HG03045 (cell line): ENCODE results near the gene DPYSL4.

Experiments
- ATAC-seq: cut with Tn5 transposase; IDR thresholded peaks from one replicate; pipeline ENCODE4 v1.9.1; 2021; ENCODE audit warnings: mild to moderate bottlenecking, moderate library complexity; ENCODE audit not compliant: unreplicated experiment

The DPYSL4 gene

DNA sequence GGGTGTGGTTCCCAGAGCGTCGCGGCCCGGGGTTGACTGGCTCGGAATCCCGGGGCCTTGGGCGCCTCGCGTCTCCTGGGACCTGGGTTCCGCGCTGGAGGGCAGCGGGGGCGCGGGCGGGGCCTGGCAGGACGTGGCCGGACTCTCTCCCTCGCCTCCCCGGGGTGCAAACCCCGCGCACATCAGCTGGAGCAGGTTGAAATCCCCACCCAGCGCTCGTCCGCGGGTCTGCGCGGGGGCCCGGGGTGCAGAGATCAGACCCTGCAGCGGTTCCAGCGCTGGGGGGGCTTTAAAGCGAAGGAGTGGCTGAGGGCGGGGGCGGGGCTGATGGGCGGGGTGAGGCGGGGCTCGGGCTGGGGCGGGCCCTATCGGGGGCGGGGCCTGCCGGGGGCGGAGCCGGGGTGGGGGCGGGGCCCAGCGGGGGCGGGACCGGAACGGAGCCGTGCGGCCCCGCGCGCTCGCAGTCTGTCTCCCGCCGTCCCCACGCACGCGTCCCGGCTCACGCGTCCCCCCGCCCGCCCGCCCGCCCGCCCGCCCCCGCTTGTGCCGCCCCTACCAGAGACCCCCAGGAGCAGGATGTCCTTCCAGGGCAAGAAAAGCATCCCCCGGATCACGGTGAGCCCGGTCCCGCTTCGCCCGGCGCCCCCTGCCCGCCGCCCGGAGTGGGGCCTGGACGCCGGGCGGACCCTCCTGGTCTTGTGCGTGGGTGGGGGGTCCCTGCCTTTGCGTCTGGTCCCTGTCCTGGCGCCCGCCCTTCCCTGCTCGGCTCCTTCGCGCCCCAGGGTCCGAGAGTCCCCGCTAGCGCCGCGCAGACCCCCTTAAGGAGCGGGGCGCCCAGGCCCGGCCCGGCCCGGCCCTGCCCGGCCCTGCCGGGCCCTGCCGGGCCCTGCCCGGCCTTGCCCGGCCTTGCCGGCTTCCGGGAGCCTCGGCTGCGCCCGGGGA lies at the start of gene DPYSL4:
Gene DPYSL4 (plus strand): TSS at position 461 of the 942 bp plus-strand sequence. CDS start 116 bp downstream, at position 577.
- no peak for ATAC-seq

DNA sequence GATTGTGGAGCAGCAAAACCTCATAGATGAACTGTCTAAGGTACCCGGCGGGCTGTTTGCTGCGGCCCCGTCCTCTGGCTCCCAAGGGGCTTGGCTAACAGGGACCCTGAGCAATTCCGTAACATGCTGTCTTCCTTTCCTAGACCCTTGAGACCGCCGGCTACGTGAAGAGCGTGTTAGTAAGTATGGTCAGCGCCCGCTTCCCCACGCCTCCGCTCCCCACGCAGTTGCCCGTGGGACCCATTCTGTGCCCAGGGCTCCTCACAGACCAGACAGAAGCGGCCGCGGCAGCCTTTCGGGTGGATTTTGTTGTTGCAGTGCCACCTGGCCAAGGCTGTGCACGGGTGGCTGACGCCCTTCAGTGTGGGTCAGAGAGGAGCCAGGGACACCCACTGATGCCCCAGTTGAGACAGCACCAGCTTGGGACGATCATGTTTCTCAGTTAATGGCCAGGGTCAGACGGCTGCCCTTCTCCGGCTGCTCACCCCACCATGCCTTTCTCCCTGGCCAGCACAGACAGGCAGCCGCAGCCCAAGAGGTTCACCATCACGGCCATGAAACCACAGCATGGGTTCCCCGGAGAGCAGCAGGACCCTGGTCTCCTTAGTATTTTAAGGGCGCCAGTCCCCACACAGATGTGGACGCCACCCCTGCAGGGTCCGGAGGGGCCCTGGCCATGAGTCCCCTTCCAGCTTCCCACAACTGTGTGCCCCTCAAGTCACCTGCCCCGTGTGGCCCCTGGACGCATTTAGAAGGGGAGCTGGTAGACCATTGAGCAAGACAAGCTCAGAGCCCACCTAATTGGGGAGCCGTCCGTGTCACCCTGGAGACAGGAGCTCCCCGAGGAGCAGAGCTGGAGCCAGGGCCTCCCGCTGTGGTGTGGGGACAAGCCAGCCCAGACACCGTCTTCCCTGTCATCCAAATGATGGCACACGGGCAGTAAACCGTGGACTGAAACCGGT lies 49.4 kb upstream of the DPYSL4 start:
- no peak for ATAC-seq

DNA sequence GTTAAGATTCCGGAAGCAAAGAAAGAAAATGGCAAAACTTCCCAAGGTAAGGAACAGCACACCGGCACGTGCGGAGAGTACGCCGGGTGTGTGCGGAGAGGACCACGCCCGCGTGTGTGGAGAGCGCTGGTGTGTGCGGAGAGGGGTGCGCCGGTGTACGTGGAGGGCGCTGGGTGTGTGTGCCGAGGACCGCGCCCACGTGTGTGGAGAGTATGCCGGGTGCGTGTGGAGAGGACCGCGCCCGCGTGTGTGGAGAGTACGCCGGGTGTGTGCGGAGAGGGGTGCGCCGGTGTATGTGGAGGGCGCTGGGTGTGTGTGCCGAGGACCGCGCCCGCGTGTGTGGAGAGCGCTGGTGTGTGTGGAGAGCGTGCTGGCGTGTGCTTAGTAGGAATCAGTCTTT lies 48.6 kb upstream of the DPYSL4 start:
- no peak for ATAC-seq

DNA sequence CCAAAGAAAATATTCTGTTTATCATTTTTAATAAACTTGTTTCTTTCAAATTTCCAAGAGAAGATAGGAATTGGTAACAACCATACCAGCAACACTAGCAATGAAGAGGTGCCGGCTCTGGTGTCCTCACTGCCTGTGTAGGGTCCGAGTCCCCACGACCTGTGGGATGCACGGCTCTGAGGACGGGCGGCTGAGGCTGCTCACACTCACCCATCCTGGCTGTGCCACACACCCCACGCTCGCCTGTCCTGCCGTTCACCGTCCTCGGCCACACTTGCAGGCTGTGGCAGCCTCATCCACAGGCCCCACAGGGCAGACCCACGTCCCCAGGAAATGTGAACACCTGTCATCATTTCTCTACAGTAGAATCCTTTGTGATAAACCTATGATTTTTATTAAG lies 48.2 kb upstream of the DPYSL4 start:
- no peak for ATAC-seq

DNA sequence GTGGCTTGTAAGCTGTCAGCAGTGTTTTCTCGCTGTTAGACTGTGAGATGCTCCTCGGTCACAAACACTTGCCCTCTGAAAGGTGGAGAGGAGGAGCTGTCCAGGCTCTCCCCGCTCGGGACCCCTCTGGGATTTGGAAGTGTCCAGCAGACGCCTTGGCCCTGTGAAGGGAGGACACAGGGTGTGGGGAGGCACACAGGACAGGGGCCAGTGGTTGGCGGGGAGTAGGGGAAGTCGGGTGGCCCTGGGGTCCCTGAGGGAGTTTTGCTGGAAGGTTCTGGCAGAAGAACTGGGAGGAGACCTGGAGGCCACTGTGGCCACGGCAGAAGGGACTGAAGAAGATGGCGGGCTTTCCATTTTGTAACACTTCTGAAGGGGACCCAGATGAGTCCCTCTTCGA lies 47.2 kb upstream of the DPYSL4 start:
- no peak for ATAC-seq

DNA sequence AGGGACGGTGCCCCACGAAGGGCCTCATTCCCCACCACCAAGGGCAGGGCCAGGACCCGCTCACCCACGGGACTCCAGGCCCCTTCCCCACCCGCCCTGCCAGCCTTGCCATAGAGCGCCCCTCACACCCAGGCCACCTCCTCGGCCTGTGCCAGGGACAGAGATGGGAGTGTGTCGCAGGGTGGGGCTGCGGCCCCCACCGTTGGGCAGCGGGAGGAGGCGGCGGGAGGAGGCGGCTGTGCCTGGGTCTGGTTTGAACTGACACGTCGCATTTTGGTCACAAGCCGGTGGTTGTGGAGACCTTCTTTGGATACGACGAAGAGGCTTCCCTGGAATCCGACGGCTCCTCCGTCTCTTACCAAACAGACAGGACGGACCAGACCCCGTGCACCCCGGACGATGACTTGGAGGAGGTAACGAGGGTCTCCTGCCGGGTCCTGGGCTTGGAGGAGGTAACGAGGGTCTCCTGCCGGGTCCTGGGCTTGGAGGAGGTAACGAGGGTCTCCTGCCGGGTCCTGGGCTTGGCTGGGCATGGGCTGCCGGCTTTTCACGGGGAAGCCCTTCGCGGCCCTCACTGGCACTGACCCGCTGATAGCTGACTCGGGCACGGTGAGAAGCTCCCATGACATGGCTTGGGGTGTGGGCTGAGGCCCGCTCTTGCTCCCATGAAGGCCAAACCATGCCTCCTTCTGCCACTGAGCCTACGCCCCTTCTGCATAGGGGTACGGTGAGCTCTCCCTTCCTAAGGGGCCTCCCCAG lies 46.4 kb upstream of the DPYSL4 start:
- no peak for ATAC-seq

DNA sequence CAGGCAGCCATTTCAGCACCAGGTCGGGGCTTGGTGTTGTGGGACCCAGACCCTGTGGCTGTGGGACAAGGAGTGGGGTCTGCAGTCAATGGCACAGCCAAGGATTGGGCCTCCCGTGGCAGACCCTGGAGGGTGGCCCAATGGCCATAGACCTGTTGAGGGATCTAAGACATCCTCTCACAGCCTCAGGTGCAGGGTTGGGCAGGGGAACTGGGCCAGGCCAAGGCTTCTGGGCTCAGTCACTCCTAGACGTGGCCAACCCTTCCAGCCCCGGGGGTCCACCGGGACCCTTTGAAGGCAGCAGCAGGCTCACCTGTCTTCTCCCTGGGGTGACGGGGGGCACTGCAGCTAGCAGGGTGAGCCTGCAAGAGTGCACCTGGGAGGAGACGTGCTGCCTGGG lies 45.7 kb upstream of the DPYSL4 start:
- ATAC-seq, result no peak

DNA sequence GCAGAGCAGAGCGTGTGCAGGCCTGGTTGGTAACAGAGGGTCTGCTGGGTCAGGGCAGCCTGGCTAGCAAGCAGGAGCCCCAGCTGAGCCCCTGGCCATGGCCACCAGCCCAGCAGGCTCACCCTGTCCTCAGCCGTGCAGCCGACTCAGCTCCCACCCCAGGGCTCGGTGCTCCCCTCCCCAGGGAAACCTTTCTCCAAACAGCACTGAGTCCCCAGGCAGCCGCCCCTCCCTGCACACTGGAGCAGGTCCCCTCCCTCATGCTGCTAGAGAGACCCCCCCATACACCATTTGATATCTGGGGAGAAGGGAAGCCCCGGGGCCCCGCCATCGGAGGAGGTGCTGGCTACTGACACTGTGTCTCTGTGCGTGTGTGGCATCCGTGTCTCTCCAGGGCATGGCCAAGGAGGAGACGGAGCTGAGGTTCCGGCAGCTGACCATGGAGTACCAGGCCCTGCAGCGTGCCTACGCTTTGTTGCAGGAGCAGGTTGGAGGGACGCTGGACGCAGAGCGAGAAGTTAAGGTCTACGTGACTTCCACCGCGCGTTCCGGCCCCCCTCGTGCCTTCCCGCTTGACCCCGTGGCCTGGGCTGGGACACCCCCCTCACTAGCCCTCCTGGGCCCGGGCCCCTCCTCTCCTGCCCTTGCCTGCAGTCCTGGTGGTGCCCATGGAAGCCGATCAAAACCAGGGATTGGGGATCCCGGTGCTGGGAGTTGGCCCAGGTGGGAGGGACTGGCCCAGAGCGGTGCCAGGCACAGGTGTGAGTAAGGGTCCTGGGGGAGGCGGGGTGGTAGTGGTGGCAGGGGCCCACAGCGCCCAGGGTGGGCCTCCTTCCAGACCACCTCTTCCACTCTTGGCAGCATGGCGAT lies 45.0 kb upstream of the DPYSL4 start:
- ATAC-seq, result no peak

DNA sequence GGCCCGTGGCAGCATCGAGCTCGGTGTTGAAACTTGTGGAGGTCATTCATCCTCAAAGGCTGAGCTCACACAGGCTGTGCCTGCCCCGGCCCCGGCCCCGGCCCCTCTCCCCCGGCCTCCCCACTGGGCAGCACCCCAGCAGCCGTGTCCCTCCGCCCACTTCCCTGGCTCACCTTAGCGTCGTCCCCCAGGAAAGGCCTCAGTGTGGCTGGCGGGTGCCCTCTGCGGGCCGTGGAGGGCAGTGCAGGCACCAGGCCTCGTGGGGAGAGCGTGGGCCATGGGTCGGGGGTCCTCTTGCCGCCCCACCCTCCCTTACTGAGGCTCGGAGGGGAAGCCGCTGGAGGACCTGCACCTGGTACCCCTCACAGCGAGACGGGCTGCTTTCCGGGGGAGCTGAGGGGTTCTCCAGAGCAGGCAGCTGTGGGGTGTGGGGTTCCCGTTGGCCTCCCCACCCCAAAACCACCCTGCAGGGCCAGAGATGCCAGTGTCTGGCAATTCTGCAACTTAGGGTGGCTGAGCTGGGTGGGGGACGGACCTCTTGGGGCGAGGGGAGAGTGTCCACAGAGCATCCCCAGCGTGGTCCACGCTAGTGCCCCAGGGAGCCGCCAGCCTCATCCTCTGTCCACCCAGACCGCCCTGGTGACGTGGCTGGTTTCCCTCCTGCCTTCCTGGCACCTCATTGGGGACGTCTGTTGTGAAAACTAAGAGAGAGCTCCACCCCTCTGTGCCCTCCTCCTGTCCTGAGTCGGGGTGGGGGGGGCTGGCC lies 44.2 kb upstream of the DPYSL4 start:
- ATAC-seq, result no peak

DNA sequence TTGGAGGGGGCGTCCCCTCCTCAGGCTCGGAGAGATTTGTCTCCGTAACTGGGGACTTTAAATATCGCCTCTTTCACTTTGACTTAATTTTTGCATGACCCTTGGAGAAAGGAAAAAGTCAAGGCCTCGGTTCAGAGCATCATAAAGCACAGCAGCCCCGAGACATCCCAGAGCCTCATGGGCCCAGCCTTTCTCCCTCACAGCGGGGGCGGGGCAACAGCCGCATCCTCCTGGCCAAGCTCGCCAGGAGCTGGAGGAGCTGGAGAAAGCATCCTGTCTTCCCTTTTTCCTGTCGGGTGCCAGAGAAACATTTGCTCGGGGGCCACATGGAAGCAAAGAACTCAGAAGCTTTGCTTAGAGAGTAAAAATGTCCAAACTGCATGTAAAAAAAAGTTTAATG lies 43.6 kb upstream of the DPYSL4 start:
- ATAC-seq, result no peak

DNA sequence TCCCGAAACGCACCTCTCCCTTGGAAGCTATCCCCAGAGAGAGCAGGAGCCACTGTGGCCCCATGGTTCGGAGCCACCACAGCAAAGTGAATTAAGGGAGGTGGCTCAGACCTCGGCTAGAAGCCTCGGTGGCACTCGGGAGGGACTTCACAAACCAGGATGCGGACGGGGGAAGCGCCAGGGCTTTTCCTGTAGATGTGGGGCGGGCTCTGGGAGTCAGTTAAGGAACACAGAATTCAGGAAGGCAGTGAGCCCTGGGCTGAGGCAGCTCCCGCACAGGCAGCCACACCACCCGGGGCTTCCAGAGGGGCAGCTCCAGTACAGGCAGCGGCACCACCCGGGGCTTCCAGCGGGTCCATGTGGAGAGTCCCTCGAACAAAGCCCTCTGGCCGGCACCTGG lies 42.7 kb upstream of the DPYSL4 start:
- ATAC-seq, result no peak

DNA sequence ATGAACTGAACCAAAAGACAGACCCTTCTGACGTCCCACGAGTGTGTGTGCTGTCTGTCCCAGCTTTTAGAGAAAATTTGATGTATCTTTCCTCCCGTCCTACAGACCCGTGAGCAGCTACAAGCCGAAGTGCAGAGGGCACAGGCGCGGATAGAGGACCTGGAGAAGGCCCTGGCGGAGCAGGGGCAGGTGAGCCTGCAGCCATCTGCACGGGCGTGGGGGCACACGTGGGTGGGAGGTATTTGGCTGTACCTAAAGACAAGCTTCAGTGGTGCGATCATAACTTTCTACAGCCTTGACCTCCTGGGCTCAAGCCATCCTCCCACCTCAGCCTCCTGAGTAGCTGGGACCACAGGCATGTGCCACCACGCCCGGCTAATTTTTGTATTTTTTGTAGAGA lies 41.7 kb upstream of the DPYSL4 start:
- no peak for ATAC-seq

DNA sequence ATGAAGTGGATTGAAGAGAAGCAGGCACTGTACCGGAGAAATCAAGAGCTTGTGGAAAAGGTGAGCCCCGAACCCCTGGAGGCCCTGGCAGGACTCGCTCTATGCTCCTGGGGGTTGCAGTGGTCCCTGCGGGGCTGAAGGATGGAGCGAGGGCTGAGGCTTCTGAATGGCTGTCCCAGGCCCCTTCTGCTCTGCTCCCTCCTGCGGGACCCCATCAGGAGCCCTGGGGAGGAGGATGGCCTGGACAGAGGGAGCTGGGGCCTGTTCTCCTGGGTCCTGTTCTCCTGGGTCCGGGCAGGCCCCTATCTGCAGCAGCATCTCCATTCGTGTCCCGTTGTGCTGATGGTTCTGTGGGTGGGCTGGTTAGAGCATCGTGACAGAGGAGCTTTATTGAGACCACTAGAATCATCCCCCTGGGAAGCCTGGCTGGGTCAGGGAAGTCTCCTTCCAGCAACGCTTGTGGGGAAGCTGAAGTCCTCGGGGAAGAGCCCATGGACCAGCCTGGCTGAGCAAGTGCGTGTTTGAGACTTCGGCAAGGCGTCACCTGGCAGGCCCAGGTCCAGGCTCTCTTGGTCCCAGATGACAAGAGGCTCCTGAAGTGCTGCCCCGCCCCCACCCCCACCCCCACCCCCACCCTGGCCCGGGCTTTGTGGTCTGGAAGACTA lies 41.1 kb upstream of the DPYSL4 start:
- ATAC-seq, result no peak

DNA sequence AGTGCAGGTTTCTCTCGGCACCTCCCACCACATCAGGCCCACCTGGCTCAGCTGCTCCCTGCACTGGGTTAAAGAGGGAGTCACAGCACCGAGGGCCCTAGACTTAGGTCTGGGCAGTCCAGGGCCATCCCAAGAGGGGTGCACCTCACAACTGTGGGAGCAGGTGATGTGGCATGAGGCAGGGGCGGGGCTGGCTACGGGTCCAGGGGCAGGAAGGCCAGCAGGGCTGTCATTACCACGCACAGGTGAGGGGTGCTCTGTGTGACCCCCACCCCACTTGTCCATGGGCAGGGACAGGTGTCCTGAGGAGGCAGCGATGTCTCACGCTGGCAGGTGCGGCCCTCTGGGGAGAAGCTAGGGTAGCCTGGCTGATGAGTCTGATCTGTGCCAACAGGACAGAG lies 40.5 kb upstream of the DPYSL4 start:
- ATAC-seq, result no peak

DNA sequence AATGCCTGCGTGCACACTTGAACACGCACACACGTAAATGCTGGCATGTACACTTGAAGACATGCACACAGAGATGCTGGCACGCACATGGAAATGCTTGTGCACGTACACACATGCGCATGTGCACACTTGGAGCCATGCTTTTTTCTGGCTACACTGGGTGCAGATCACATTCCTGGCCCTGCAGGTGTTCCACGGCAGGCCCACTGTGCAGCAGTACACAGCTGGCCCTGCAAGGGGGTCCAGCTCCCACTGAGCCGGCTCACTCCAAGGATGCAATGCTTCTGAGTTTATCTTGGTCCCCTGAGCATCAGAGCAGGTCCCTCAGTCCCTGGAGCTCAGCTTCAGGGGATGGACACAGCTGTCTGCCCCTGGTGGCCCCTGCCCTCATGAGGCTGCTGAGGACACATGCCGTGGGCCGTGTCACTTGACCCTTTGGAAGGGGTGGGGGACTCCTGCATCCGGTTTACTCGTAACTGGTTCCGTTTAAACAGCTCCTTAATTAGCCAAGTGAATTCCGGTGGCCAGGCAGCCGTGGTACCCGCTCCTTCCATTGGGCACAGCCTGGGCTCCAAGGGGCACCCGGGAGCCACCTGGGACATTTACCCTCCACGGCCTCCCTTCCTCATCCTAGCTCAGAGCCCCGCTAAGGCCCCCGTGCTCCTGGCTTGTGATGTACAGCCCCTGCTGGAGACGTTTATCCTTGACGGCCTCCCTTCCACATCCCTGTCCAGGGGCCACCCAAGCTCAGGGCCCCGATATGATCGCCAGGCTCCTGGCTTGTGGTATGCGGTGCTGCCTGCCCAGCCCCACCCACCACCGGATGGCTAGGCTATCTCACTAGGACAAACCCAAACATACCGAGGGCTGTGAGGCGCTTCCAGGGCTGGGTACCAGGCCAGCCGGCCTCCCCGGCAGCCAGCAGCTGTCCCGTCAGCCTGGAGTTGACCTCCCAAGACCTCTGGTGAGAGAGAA lies 39.5 kb upstream of the DPYSL4 start:
- ATAC-seq, result no peak

DNA sequence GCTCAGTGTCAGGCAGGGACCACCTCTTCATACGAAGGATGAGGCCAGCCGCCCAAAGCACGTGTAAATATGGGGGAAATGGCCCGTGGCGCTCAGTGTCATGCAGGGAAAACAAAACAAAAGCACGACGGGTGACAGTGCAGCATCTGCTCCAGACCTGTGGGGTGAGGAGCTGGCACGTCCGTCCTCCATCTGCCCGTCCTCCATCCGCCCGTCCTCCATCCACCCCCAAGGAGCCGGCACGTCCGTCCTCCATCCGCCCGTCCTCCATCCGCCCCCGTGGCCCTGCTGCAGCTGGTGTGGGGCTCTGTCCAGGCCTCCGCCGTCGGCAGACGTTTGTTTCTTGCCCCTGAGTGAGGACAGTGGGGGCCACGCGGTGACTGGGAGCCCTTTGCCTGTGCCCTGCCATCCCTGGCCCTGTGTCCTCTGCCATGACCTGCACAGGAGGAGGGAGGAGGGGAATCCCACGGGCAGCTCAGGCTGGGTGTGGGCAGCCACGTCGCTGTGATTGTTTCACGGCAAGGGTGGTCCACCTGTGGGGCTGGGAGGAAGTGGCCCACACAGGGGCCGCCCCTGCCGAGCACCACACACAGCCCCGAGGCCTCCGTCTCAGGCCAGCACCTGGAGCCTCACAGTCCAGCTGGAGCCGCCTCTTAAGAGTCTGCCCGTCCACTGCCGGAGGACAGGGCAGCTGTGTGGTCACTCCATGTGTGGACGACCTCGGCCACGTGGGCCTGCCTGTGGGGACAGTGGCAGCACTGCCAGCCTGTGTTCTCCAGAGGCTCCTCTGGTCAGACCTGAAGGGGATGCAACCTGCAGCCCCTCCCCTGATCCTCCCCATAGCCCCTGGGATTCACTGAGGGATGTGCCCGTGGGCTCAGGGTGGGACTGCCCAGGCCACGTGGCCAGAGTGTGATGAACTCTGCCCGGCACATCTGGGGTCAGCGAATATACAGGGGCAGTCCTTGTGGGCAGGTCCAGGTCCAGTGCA lies 38.2 kb upstream of the DPYSL4 start:
- ATAC-seq, result no peak
